PC-9 (cell line): ENCODE measurements around the gene TMEM250.

Experiments used
- CTCF ChIP-seq: fragments of 200-600 bp; sonication (generic); conservative IDR thresholded peaks from 2 replicates; pipeline ENCODE4 v1.6.1; 2017; ENCODE audit warnings: mixed run types, antibody characterized with exemption, mild to moderate bottlenecking, moderate library complexity
- EZH2 ChIP-seq: fragments of 200-600 bp; sonication (generic); IDR thresholded peaks from 2 replicates; pipeline ENCODE4 v1.8.0; 2017; ENCODE audit warnings: antibody characterized with exemption, low read depth

- no peak for TF ChIP-seq CTCF
- no peak for TF ChIP-seq EZH2
These were observed 2.9 kb downstream of the TMEM250 start for GRCh38 chr9:136115641-136116359.
